Measurements from ENCODE around the gene LGI4.
"Not testable (repeated sequence)": the region's sequence is repeated elsewhere in the genome, so short reads cannot be mapped to it uniquely, and the experiment has no call there.

Gene LGI4

GRCh38 chr19:35105411-35106290 is 29.2 kb downstream of the LGI4 start:
- DNase-seq: no peak

GRCh38 chr19:35105047-35105410 is 29.8 kb downstream of the LGI4 start:
- DNase-seq: no peak

GRCh38 chr19:35104361-35104760 is 30.5 kb downstream of the LGI4 start:
- DNase-seq: no peak

GRCh38 chr19:35103614-35104013 is 31.2 kb downstream of the LGI4 start:
- not testable (repeated sequence) for DNase-seq

- DNase-seq: not testable (repeated sequence)
These were observed 32.9 kb downstream of the LGI4 start for GRCh38 chr19:35101949-35102348.

GRCh38 chr19:35100588-35101533 is 34.0 kb downstream of the LGI4 start:
- no peak for DNase-seq

GRCh38 chr19:35099897-35100275 is 35.0 kb downstream of the LGI4 start:
- DNase-seq: no peak

- no peak for DNase-seq
These were observed 35.5 kb downstream of the LGI4 start for GRCh38 chr19:35099155-35099896.

- DNase-seq: no peak
These were observed 36.3 kb downstream of the LGI4 start for GRCh38 chr19:35098413-35099049.

- DNase-seq: no peak
These were observed 39.0 kb downstream of the LGI4 start for GRCh38 chr19:35095667-35096368.

GRCh38 chr19:35094656-35095055 is 40.2 kb downstream of the LGI4 start:
- no peak for DNase-seq

- no peak for DNase-seq
These were observed 40.8 kb downstream of the LGI4 start for GRCh38 chr19:35093941-35094647.

GRCh38 chr19:35093430-35093829 is 41.4 kb downstream of the LGI4 start:
- DNase-seq: no peak

- DNase-seq: no peak
These were observed 44.2 kb downstream of the LGI4 start for GRCh38 chr19:35090506-35091214.

GRCh38 chr19:35090160-35090505 is 44.7 kb downstream of the LGI4 start:
- DNase-seq: no peak

GRCh38 chr19:35089554-35089953 is 45.3 kb downstream of the LGI4 start:
- DNase-seq: no peak

- DNase-seq: no peak
These were observed 46.5 kb downstream of the LGI4 start for GRCh38 chr19:35088131-35088913.

GRCh38 chr19:35087393-35087792 is 47.5 kb downstream of the LGI4 start:
- no peak for DNase-seq

- DNase-seq: no peak
These were observed 48.4 kb downstream of the LGI4 start for GRCh38 chr19:35086455-35086854.

GRCh38 chr19:35085947-35086346 is 48.9 kb downstream of the LGI4 start:
- no peak for DNase-seq

Data from activated gamma-delta T cell (primary cell).